ENCODE data around the gene CILP2. TPM values are rescaled to one million over a fixed set of nuclear protein-coding genes. Genes with fewer than 3 reads are reported as not detected.
A peak's percentile ranks its signal among the peaks of the same experiment; 100 is the strongest.

Gene CILP2
- total RNA-seq, 2 experiments from 2014 or later: 0.25 TPM; not detected in 1

GRCh38 chr19:19554074-19555023 lies 16.3 kb downstream of the CILP2 start:
- H3K9me3 Mint-ChIP-seq: no peaks in the 10 kb centered on the region
- H3K4me3 Mint-ChIP-seq: no peak overlapping the region
- peaks cover 11% of the 10 kb centered on the region for H3K36me3 Mint-ChIP-seq (ENCODE audit: low read depth)
- ChIA-PET POLR2A (no interaction called here), CTCF (interaction anchor here (0.6 to 4.6 kb wide), 22 partner anchors 9 to 589 kb away, joined by 3 to 19 read pairs (median 4); partner anchors contain the start of gene NDUFA13)
- H3K4me1 Mint-ChIP-seq: peaks cover 10% of the 10 kb centered on the region
- no peaks in the 10 kb centered on the region for H3K27me3 Mint-ChIP-seq
- peak overlapping the region; percentile 9 for H3K27ac Mint-ChIP-seq
- DNase-seq: peak; percentile 60

DNA sequence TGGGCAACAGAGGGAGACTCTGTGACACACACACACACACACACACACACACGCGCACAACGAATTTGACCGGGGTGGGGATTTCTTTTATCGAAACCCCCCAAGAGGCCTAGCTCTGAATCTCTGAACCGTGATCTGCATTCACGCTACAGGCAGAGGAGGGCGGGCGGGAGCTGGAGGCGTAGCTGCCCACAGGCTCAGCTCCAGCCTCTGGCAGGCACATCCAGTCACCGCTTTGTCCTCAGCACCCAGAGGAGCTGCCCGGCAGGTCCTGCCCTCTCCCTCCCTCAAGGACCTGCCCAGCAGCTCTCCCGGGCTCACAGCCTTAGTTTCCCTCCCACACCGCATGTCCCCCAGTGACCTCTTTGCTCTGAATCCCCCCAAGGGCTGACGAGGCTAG lies 20.0 kb downstream of the CILP2 start:
- no peak for DNase-seq
- ChIA-PET CTCF (interaction anchor here (1.1 to 1.6 kb wide), 2 partner anchors 10 to 25 kb away, joined by 4 read pairs; no protein-coding TSS in a partner anchor), POLR2A (interaction anchor here (0.6 kb wide), 1 partner anchor 48 kb away, joined by 3 read pairs; no protein-coding TSS in a partner anchor)
- Mint-ChIP-seq H3K27me3 (no peaks in the 10 kb centered on the region), H3K9me3 (no peaks in the 10 kb centered on the region), H3K4me1 (peaks cover 27% of the 10 kb centered on the region), H3K36me3 (ENCODE audit: low read depth) (peaks cover 31% of the 10 kb centered on the region), H3K4me3 (no peak overlapping the region), H3K27ac (peak overlapping the region; percentile 66)

- no peaks in the 10 kb centered on the region for H3K9me3 Mint-ChIP-seq
- no peak for DNase-seq
- peaks cover 33% of the 10 kb centered on the region for H3K36me3 Mint-ChIP-seq (ENCODE audit: low read depth)
- no peak overlapping the region for H3K4me3 Mint-ChIP-seq
- ChIA-PET CTCF (interaction anchor here (1.1 kb wide), 1 partner anchor 26 kb away, joined by 4 read pairs; no protein-coding TSS in a partner anchor), POLR2A (interaction anchor here (0.6 kb wide), 1 partner anchor 47 kb away, joined by 3 read pairs; no protein-coding TSS in a partner anchor)
- H3K4me1 Mint-ChIP-seq: peaks cover 28% of the 10 kb centered on the region
- H3K27ac Mint-ChIP-seq: peak overlapping the region; percentile 70
- H3K27me3 Mint-ChIP-seq: no peaks in the 10 kb centered on the region
Observed at GRCh38 chr19:19558636-19559035, 20.6 kb downstream of the CILP2 start.

GRCh38 chr19:19559931-19560330 lies 21.9 kb downstream of the CILP2 start:
- DNase-seq: peak; percentile 18
- H3K27me3 Mint-ChIP-seq: no peaks in the 10 kb centered on the region
- peaks cover 25% of the 10 kb centered on the region for H3K4me1 Mint-ChIP-seq
- H3K36me3 Mint-ChIP-seq (ENCODE audit: low read depth): peaks cover 46% of the 10 kb centered on the region
- ChIA-PET CTCF (interaction anchor here (1.0 to 2.3 kb wide), 3 partner anchors 9 to 84 kb away, joined by 3 to 6 read pairs (median 6); partner anchors contain the start of gene GMIP), POLR2A (no interaction called here)
- peaks cover under 1% of the 10 kb centered on the region for H3K9me3 Mint-ChIP-seq
- peak overlapping the region; percentile 88 for H3K27ac Mint-ChIP-seq
- H3K4me3 Mint-ChIP-seq: no peak overlapping the region

DNA sequence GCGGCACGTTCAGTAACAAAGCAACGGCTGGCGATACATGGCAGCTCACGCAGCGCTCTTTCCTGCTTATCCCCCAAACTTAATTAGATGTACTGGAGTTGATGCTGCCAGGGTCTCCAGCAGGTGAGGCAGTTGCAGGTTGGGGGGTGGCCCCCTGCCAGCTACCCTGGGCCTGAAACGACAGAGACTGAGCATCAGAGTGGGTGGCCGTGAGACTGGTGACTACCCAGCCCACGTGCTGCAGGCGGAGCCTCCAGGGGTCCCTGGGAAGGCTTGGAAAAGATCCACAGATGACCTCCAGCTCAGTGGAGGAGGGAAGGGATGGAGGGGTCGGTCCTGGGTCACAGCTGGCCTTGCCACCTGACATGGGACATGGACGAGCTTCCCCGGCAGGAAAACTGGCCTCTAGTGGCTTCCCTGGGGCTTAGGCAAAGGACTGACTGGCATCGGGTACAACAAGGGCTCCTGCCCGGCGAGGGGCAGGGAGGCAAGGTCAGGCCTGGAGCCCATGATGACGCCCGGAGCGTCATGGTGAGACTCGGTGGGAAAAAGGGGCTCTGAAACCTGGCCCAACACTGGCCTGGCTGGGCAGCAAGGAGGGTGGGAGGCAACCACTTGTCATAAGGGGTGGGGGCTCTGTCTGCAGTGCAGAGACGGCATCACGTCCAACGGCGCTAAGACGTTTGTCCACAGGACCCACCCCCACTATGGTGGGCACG lies 24.0 kb downstream of the CILP2 start:
- DNase-seq: no peak
- ChIA-PET CTCF (interaction anchor here (0.5 to 2.3 kb wide), 5 partner anchors 26 to 130 kb away, joined by 3 to 6 read pairs (median 3); partner anchors contain the start of gene GMIP), POLR2A (no interaction called here)
- H3K4me3 Mint-ChIP-seq: no peak overlapping the region
- H3K27ac Mint-ChIP-seq: peak overlapping the region; percentile 68
- peaks cover 58% of the 10 kb centered on the region for H3K36me3 Mint-ChIP-seq (ENCODE audit: low read depth)
- H3K9me3 Mint-ChIP-seq: peaks cover 5% of the 10 kb centered on the region
- H3K27me3 Mint-ChIP-seq: no peaks in the 10 kb centered on the region
- H3K4me1 Mint-ChIP-seq: peaks cover 25% of the 10 kb centered on the region

DNA sequence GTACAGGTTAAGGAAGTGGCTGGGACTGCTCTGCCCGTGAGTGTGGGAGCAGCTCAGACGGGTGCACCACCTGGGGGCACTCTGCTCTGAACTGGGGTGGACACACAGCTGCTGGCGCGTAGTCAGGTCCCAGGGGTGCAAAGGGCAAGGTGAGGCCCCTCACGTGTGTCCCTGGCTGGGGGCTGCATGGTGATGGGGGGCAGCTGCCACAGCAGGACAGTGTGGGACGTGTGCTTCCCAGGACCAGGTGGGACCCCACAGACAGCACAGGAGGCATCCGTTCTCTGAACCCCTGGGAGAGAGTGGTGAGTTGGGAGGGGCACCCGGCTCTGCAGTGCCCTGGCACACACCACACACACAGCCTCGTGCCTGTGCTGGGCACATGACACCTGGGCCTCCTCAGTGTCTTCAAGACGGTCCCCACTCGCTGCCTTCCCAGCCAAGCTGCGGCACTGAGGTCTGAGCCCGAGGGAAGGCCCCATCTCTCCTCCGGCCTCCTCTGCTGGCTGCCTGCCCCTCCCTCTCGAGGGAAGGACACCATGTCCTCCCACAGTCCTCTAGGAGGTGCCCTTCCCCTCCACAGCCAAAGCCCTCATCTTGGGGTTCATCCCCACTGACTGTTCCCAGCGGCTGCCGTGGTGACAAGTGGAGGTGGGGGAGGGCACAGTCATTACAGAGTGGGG lies 24.7 kb downstream of the CILP2 start:
- DNase-seq: peak; percentile 43
- Mint-ChIP-seq H3K4me3 (no peak overlapping the region), H3K9me3 (peaks cover 5% of the 10 kb centered on the region), H3K27ac (peak overlapping the region; percentile 68), H3K27me3 (no peaks in the 10 kb centered on the region), H3K4me1 (peaks cover 25% of the 10 kb centered on the region), H3K36me3 (ENCODE audit: low read depth) (peaks cover 62% of the 10 kb centered on the region)
- POLR2A ChIA-PET: no interaction called here
- CTCF ChIA-PET: interaction anchor here (0.6 to 1.0 kb wide), 3 partner anchors 17 to 30 kb away, joined by 3 read pairs; no protein-coding TSS in a partner anchor

DNA sequence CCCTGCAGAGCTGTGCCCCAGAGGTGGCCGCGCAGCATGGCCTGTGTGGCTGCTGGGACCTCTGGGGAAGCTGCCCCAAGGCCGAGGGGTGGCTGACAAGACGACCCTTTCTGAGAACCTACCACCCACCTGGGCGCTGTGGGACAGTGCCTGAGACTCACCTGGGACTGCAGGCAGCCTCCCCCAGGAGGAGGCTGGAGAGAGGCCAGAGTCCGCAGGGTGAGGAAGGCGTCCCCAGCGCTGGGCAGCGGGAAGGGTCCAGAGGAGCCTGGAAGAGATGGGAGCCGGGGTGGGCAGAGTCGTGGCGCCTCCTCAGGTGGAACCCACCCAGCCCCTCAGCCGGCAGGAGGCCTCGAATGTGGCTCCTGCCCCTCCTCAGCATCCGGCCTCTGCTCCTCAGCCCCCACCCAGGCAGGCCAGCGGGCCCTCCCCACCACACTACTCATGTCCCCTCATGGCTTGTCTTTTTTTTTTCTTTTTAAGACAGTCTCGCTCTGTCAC lies 25.3 kb downstream of the CILP2 start:
- peaks cover 62% of the 10 kb centered on the region for H3K36me3 Mint-ChIP-seq (ENCODE audit: low read depth)
- CTCF ChIA-PET: interaction anchor here (0.6 to 1.0 kb wide), 2 partner anchors 16 to 31 kb away, joined by 3 read pairs; no protein-coding TSS in a partner anchor
- DNase-seq: no peak
- peaks cover 25% of the 10 kb centered on the region for H3K4me1 Mint-ChIP-seq
- no peak overlapping the region for H3K27ac Mint-ChIP-seq
- no peak overlapping the region for H3K4me3 Mint-ChIP-seq
- no peaks in the 10 kb centered on the region for H3K27me3 Mint-ChIP-seq
- POLR2A ChIA-PET: no interaction called here
- H3K9me3 Mint-ChIP-seq: peaks cover 5% of the 10 kb centered on the region

- H3K4me1 Mint-ChIP-seq: peaks cover 6% of the 10 kb centered on the region
- peaks cover 65% of the 10 kb centered on the region for H3K36me3 Mint-ChIP-seq (ENCODE audit: low read depth)
- H3K27ac Mint-ChIP-seq: no peak overlapping the region
- H3K9me3 Mint-ChIP-seq: peaks cover 5% of the 10 kb centered on the region
- no peak overlapping the region for H3K4me3 Mint-ChIP-seq
- no peaks in the 10 kb centered on the region for H3K27me3 Mint-ChIP-seq
- ChIA-PET POLR2A (no interaction called here), CTCF (interaction anchor here (0.6 to 1.5 kb wide), 3 partner anchors 12 to 14 kb away, joined by 3 to 5 read pairs (median 3); no protein-coding TSS in a partner anchor)
- DNase-seq: no peak
Observed at GRCh38 chr19:19566306-19566705, 28.2 kb downstream of the CILP2 start.

DNA sequence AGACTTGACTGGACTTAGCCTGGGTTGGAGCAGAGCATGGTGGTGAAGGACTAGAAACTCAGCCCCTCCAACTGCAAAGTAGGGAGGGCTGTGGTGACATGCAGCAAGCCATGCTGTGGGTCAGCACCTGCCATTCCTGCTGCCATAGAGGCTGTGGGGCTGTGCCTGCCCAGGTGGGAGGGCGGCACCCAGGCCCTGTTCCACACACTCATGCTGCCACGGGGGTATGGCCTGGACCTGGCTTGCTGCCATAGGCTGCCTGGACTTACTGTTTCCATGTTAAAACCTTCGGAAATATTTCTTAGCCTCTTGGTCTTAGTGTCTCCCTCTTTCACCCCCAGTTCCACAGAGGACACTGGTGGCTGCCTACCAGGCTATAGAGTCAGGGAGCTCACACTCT lies 29.3 kb downstream of the CILP2 start:
- no peak for DNase-seq
- ChIA-PET POLR2A (no interaction called here), CTCF (interaction anchor here (1.1 to 2.4 kb wide), 3 partner anchors 13 to 443 kb away, joined by 3 to 13 read pairs (median 4); no protein-coding TSS in a partner anchor)
- no peak overlapping the region for H3K4me3 Mint-ChIP-seq
- peaks cover 57% of the 10 kb centered on the region for H3K36me3 Mint-ChIP-seq (ENCODE audit: low read depth)
- H3K9me3 Mint-ChIP-seq: peaks cover 5% of the 10 kb centered on the region
- H3K4me1 Mint-ChIP-seq: peaks cover 3% of the 10 kb centered on the region
- H3K27me3 Mint-ChIP-seq: no peaks in the 10 kb centered on the region
- no peak overlapping the region for H3K27ac Mint-ChIP-seq

DNA sequence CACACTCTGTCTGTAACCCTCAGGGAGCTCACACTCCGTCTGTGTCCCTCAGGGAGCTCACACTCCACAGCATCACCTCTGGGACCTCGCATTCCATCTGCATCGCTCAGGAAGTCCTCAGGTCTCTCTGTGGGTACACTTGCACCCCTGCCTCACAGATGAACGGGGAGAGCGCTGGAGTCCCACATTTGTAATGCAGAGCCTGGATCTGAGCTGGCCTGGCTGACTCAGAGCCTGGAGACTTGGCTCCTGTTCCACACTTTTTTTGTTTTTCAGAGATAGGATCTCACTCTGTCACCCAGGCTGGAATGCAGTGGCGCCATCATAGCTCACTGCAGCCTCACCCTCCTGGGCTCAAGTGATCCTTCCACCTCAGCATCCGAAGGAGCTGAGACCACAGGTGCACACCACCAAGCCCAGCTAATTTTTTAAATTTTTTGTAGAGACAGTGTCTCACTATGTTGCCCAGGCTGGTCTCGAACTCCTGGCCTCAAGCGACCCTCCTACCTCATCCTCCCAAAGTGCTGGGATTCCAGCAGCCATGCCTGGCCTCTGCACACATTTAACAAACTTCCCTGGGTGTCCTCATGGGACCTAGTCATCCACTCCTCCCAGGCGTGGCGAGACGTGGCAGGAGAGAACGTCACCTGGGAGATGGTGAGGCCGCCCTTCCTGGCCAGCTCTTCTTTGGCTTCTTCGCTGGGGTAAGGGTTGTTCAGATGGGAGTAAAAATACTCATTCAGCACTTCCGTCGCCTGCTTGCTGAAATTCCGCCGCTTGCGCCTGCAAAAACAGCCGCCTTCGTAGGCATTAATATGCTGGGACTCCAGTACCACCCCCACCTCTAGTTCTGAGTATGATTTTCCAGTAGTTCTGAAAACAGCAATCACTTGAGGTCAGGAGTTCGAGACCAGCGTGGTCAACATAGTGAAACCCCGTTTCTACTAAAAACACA lies 31.0 kb downstream of the CILP2 start:
- peaks cover 51% of the 10 kb centered on the region for H3K36me3 Mint-ChIP-seq (ENCODE audit: low read depth)
- peaks cover 5% of the 10 kb centered on the region for H3K9me3 Mint-ChIP-seq
- peak overlapping the region; percentile 68 for H3K27ac Mint-ChIP-seq
- ChIA-PET CTCF (interaction anchor here (1.4 to 2.4 kb wide), 3 partner anchors 9 to 14 kb away, joined by 3 to 13 read pairs (median 4); no protein-coding TSS in a partner anchor), POLR2A (no interaction called here)
- H3K4me1 Mint-ChIP-seq: no peaks in the 10 kb centered on the region
- H3K27me3 Mint-ChIP-seq: no peaks in the 10 kb centered on the region
- no peak for DNase-seq
- H3K4me3 Mint-ChIP-seq: no peak overlapping the region

GRCh38 chr19:19570571-19570970 lies 32.5 kb downstream of the CILP2 start:
- peaks cover 40% of the 10 kb centered on the region for H3K36me3 Mint-ChIP-seq (ENCODE audit: low read depth)
- CTCF ChIA-PET: interaction anchor here (0.5 to 1.7 kb wide), 2 partner anchors 83 to 87 kb away, joined by 3 read pairs; no protein-coding TSS in a partner anchor
- no peak for DNase-seq

More at GRCh38 chr19:19570571-19570970, 32.5 kb downstream of the CILP2 start:
- POLR2A ChIA-PET: no interaction called here
- no peaks in the 10 kb centered on the region for H3K4me1 Mint-ChIP-seq
- no peaks in the 10 kb centered on the region for H3K9me3 Mint-ChIP-seq
- H3K27me3 Mint-ChIP-seq: no peaks in the 10 kb centered on the region
- H3K4me3 Mint-ChIP-seq: no peak overlapping the region
- no peak overlapping the region for H3K27ac Mint-ChIP-seq
